HG02943 (cell line): ENCODE data around the gene NFATC2.

ENCODE experiments used
- ATAC-seq: cut with Tn5 transposase; IDR thresholded peaks from one replicate; pipeline ENCODE4 v1.9.1; 2021; ENCODE audit warnings: mild to moderate bottlenecking, low read depth, moderate library complexity; ENCODE audit not compliant: unreplicated experiment

NFATC2 gene

GRCh38 chr20:51458751-51459439 lies 83.6 kb downstream of the NFATC2 start:
- no peak for ATAC-seq

DNA sequence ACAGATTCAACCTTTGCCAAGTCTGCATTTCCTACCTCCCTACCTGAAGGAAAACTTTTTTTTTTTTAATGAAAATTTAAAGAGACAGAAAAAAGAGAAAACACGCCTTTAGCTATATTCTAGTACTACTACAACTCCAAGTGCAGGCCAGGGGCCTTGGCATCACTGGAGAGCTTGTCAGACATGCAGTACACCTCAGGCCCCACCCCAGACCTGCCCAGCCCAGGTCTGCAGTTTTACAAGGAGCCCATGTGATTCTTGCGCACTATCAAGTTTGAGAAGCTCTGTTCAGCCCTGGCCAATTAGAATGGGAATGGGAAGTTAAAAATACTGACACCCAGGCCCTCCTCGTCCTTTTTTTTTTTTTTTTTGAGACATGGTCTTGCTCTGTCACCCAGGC lies 85.0 kb downstream of the NFATC2 start:
- no peak for ATAC-seq

- ATAC-seq = no peak
These were observed 85.7 kb downstream of the NFATC2 start for GRCh38 chr20:51456511-51457509.

DNA sequence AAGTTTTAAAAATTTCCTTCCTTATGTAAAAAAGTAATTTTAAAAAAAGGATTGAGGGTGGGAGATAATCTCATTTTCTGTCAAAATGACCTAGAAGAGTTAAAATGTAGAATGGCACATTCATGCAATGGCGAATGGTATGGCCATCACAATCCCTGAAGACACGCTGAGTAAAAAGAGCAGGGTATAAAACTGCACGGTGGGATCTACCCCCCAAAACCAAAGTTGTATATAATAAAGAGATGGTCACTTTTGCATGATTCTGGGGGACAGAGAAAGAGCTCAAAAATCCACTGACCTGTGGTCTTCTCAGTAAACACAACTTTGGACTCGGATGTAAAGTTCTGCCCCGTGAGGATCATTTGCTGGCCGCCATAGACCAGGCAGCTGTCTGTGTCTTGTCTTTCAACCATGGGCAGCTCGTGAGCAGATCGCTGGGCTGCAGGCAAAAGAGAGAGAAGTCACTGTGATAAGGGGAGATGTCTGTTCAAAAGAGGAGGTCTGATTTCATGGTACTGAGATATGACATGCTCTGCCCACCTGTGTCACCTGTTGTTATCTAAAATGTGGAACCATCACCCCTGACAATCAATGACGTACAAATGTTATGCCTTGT lies 88.2 kb downstream of the NFATC2 start:
- no peak for ATAC-seq

- no peak for ATAC-seq
These were observed 89.7 kb downstream of the NFATC2 start for GRCh38 chr20:51452734-51453365.

GRCh38 chr20:51452091-51452613 lies 90.4 kb downstream of the NFATC2 start:
- ATAC-seq = no peak

- ATAC-seq = no peak
These were observed 91.0 kb downstream of the NFATC2 start for GRCh38 chr20:51451484-51451883.

DNA sequence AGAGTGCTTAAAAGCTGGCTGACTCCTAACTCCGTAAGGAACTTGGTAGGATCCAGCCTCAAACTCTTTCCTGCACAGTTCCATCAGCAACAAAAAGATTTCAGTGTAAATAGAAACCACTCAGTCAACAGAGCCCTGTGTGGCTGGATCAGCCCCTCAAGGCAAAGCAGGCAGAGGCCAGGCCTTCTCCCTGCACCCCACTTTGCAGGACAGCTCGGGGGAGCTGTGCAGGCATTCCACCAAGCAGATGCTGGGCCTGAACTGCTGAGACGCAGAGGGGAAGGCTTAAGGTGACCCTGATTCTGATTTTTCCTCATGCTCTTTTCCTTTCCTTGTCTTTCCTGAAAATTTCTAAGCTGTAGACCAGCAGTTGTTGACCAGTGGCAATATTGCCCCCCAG lies 91.5 kb downstream of the NFATC2 start:
- no peak for ATAC-seq

GRCh38 chr20:51450221-51450712 lies 92.3 kb downstream of the NFATC2 start:
- ATAC-seq = no peak

DNA sequence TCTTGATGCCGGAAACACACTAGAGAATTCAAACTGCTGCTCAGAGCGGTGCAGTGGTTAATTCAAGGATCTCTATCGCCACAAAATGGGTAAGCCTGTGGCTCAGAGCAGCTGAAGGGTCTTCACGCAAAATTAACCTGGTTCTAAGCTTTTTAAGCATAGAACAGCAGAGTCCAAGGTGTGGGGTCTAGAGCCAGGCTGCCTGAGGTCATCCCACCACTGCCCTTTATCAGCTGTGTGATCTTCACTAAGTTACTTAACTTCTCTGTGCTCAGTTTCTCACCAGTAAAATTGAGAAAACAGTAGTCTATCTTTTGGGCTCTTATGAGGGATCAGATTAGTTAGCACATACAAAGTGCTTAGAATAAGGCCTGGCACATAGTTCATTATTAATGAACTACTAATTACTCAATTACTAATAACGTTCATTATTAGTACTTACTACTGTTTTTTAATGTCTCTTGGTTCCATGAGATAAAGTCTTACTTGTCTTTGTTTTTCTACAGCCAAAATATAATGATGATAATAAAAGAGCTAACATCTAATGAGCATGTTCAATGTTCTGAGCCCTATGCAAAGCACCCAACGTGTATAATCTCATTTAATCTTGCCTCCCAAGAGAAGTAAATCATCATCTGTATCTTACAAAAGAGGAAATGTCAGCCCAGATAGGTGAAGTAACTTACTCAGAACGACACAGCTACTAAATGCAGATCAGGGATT lies 92.9 kb downstream of the NFATC2 start:
- ATAC-seq = no peak

GRCh38 chr20:51447765-51448148 lies 94.8 kb downstream of the NFATC2 start:
- no peak for ATAC-seq

- no peak for ATAC-seq
These were observed 95.3 kb downstream of the NFATC2 start for GRCh38 chr20:51447097-51447764.

- ATAC-seq = no peak
These were observed 95.9 kb downstream of the NFATC2 start for GRCh38 chr20:51446656-51447055.

DNA sequence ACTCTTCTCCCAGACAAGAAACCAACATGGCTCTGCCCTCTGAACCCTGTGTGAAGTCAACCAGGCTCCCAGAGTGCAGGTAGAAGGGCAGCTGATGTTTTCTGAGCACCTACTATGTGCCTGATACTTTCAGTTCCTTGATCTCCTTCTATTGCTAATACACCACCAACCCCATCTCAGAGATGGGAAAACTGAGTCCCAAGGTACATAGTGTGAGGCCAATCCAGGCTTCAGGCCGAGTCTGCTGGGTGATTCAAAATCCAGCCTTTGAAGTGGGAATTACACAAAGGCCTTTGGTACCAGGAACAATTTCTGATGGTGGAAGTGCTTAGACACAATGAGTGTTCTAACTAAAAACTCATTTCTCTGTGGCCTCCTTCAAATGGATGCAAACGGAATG lies 96.3 kb downstream of the NFATC2 start:
- ATAC-seq = no peak

DNA sequence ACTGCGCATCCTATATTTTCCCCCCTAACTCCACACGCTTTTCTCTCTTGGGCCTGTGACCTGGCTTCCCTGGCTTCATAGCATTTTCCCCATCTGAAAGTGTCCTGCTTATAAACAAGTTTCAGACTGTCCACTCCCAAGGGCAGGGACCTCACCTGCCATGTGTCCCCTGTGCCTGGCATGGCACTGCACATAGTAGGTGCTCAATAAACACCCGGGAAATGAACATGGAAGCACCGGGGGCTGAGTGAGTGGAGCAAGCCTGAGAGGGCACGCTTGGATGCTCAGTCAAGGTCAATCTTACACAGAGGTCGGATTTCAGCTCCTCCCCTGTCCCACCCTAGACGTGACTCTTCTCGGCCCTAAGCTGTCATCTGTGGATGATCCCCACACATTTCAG lies 96.9 kb downstream of the NFATC2 start:
- no peak for ATAC-seq

DNA sequence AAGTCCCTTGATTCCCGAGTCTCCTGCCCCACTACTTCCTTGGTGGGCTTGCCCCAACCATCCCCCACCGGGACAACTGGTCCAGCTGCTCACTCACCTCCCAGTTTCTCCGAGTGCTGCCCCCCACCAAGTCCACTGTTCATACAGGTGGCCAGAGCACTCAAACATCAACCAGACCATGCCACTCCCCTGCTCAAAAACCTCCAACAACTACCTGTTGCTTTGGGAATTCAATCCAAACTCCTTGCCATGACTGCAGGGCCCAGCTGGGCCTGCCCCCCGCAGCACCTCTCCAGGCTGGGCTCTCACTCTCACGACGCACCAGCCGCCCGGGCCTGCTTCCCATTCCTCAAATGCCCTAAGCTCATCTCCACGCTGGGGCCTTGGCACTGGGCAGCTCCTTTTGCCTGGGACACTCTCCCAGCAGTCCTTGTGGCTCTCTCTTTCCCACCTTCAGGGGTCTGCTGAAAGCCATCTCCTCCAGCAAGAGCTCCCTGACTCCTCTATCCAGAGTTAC lies 97.5 kb downstream of the NFATC2 start:
- no peak for ATAC-seq

- ATAC-seq = no peak
These were observed 98.1 kb downstream of the NFATC2 start for GRCh38 chr20:51444467-51444866.

- ATAC-seq = no peak
These were observed 99.9 kb downstream of the NFATC2 start for GRCh38 chr20:51442602-51443001.

- ATAC-seq = no peak
These were observed 101.9 kb downstream of the NFATC2 start for GRCh38 chr20:51440589-51440988.
